Measurements from ENCODE around the gene AUNIP.

GRCh38 chr1:25873120-25873519 is 13.9 kb upstream of the AUNIP start:
- TF ChIP-seq POLR2AphosphoS5 (IDR thresholded peaks at IDR 0.05) = no peak
- TF ChIP-seq POLR2A (IDR thresholded peaks at IDR 0.05) = no peak
- TF ChIP-seq CTCF (IDR thresholded peaks at IDR 0.05) = no peak
